IPS-15b (cell line): Measurements from ENCODE around the gene PTPRM.

Source experiments
- H3K27me3 ChIP-seq: one replicate; pipeline ENCODE4 v1.6.1; 2013; ENCODE audit warnings: low read length; ENCODE audit not compliant: control insufficient read depth, insufficient read depth
- H3K36me3 ChIP-seq: one replicate; pipeline ENCODE4 v1.6.1; 2013; ENCODE audit warnings: low read length; ENCODE audit not compliant: control insufficient read depth, insufficient read depth
- H3K4me1 ChIP-seq: one replicate; pipeline ENCODE4 v1.6.1; 2013; ENCODE audit warnings: mild to moderate bottlenecking, low read length; ENCODE audit not compliant: control insufficient read depth, insufficient read depth
- H3K4me3 ChIP-seq: one replicate; pipeline ENCODE4 v1.5.1; 2013; ENCODE audit warnings: low read depth, low read length
- H3K9ac ChIP-seq: one replicate; pipeline ENCODE4 v1.6.1; 2013; ENCODE audit warnings: low read depth, mild to moderate bottlenecking, low read length
- H3K9me3 ChIP-seq: one replicate; pipeline ENCODE4 v1.6.1; 2013; ENCODE audit warnings: mild to moderate bottlenecking, low read length; ENCODE audit not compliant: control insufficient read depth, insufficient read depth

The PTPRM gene

DNA sequence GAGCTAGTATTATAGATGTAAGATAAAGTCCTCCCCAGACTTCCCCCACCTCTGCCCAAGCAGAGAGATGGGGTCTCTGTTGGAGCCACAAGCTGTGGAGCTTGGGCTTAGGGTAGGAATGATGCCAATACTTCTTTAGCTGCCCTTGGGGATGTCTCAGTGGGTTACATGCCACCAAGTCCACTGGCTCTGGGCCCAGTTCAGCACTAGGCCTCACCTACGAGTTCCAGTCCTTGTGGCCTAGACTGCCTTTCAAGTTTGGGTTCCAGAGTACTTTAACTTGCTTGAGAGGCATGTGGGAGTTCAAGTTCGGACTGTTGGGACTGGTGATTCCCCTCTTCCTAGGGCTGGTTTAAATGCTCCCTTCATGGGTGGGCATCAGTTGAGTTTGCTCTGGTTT, 272.4 kb downstream of the PTPRM start:
- Histone ChIP-seq H3K36me3 (no peaks in the 10 kb centered on the region), H3K27me3 (no peaks in the 10 kb centered on the region), H3K4me3 (no peak overlapping the region), H3K9ac (no peak overlapping the region), H3K4me1 (no peaks in the 10 kb centered on the region), H3K9me3 (peaks cover 5% of the 10 kb centered on the region)

DNA sequence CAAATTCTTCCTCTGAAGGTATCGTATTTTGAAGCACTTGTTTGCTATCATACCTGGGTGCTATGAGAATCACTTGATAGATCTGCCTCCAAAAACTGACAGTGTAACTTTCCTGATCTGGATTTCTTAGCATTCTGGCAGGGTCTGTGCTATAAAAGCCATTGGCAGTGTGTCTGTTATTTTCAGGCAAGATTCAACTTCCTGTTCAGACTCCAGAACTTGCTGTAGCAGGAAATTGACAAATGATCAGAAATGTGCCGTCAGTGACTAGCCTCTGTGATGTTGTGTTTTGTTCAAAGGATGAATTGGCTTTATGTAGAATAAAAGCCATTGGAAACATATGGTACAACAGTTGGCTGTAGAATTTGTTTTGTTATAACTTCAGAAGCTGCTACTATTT, 273.3 kb downstream of the PTPRM start:
- no peak overlapping the region for H3K9ac ChIP-seq
- H3K4me3 ChIP-seq, result no peak overlapping the region
- H3K36me3 ChIP-seq, result no peaks in the 10 kb centered on the region
- H3K9me3 ChIP-seq, result peaks cover 6% of the 10 kb centered on the region
- H3K27me3 ChIP-seq, result no peaks in the 10 kb centered on the region
- no peaks in the 10 kb centered on the region for H3K4me1 ChIP-seq

DNA sequence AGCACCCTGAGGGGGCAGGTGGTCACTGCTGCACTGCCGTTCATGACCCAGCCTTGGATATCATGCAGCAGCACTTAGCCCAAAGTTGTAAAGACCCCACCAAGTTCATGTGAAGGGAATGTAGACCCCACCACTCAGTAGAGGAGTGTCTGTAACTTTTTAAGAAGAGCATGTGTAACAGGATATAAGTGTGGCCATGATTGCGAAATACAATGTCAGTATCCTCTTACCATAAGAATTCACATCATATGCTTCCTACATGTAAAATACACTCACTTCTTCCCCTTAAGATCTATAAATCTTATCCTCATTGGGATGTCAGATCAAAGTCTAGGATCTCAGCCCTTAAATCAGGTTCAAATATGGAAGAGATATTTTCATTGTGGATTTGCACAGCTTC, 276.9 kb downstream of the PTPRM start:
- no peaks in the 10 kb centered on the region for H3K36me3 ChIP-seq
- no peaks in the 10 kb centered on the region for H3K4me1 ChIP-seq
- no peak overlapping the region for H3K4me3 ChIP-seq
- no peak overlapping the region for H3K9ac ChIP-seq
- peaks cover 6% of the 10 kb centered on the region for H3K9me3 ChIP-seq
- H3K27me3 ChIP-seq, result no peaks in the 10 kb centered on the region

DNA sequence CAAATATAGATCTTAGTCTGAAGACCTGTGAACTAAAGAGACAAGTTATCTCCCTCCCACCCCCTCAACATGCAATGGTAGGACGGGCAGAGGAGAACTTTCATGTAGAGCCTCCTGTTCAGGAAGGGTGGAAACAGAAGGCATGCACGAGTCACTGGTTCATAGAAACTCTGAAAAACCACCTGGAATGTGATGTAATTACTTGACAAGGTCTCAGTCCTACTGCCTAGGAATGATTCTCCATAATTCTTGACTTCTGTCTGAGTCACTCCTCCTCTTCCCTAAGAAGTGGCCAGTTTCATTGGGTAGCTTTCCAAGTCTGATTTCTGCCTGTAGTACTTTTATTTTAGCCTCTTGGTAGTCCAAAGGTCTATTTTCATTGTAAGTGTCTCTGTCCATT, 277.3 kb downstream of the PTPRM start:
- Histone ChIP-seq H3K27me3 (no peaks in the 10 kb centered on the region), H3K9me3 (peaks cover 6% of the 10 kb centered on the region), H3K4me3 (no peak overlapping the region), H3K36me3 (no peaks in the 10 kb centered on the region), H3K4me1 (no peaks in the 10 kb centered on the region), H3K9ac (no peak overlapping the region)

GRCh38 chr18:7846335-7846734, 279.2 kb downstream of the PTPRM start:
- no peaks in the 10 kb centered on the region for H3K27me3 ChIP-seq
- peaks cover 6% of the 10 kb centered on the region for H3K9me3 ChIP-seq
- no peaks in the 10 kb centered on the region for H3K4me1 ChIP-seq
- H3K9ac ChIP-seq, result no peak overlapping the region
- H3K4me3 ChIP-seq, result no peak overlapping the region
- H3K36me3 ChIP-seq, result no peaks in the 10 kb centered on the region

DNA sequence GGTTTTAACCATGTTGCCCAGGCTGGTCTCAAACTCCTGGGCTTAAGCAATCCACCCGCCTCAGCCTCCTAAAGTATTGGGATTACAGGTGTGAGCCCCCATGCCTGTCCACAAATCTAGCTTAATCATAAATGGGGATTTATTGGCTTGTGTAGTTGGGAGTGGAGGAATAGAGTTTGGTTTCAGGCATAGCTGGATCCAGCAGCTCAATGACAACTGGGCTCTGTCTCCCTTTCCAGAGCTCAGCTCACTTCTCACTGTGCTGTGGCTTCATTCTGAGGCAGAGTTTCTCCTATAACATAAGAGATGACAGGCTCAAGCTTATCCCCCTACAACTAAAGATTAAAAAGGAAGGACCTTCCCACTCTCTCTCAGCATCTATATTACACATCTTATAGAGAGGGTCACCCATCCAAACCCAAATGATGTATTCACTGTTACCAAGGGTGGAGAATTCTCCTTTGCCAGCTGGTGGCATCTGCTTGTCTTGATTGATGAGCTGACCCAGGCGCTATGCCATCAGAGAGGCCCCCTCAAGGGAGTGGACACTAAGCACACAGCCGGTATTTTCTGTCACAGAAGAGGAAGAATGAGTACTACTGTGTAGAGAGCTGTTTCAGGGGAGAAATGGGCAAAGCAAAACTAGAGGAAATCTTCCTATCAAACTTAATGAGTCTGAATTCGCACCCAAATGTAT, 280.4 kb downstream of the PTPRM start:
- H3K4me1 ChIP-seq, result no peaks in the 10 kb centered on the region
- no peaks in the 10 kb centered on the region for H3K27me3 ChIP-seq
- peaks cover 6% of the 10 kb centered on the region for H3K9me3 ChIP-seq
- H3K4me3 ChIP-seq, result no peak overlapping the region
- no peak overlapping the region for H3K9ac ChIP-seq
- H3K36me3 ChIP-seq, result no peaks in the 10 kb centered on the region

DNA sequence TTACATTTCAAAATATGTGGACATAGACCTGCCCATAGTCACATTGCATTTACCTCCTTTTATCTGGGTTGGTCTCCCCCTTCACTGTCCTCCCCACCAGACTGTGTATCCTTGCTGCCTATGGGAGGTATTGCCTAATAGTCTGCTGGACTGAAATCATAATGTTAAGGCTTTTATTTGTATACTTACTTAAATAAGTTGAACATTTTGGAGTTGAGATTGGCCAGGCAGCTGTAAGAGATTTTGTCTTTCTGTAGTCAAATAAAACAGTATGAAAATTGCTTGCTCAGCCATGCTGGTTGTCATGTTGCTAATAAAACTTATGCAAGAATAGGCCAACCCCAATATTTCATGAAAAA, 280.9 kb downstream of the PTPRM start:
- Histone ChIP-seq H3K27me3 (no peaks in the 10 kb centered on the region), H3K9me3 (peaks cover 6% of the 10 kb centered on the region), H3K9ac (no peak overlapping the region), H3K4me3 (no peak overlapping the region), H3K36me3 (no peaks in the 10 kb centered on the region), H3K4me1 (no peaks in the 10 kb centered on the region)

GRCh38 chr18:7850446-7850845, 283.3 kb downstream of the PTPRM start:
- no peak overlapping the region for H3K4me3 ChIP-seq
- no peaks in the 10 kb centered on the region for H3K4me1 ChIP-seq
- H3K9ac ChIP-seq, result no peak overlapping the region
- no peaks in the 10 kb centered on the region for H3K27me3 ChIP-seq
- no peaks in the 10 kb centered on the region for H3K9me3 ChIP-seq
- H3K36me3 ChIP-seq, result no peaks in the 10 kb centered on the region

DNA sequence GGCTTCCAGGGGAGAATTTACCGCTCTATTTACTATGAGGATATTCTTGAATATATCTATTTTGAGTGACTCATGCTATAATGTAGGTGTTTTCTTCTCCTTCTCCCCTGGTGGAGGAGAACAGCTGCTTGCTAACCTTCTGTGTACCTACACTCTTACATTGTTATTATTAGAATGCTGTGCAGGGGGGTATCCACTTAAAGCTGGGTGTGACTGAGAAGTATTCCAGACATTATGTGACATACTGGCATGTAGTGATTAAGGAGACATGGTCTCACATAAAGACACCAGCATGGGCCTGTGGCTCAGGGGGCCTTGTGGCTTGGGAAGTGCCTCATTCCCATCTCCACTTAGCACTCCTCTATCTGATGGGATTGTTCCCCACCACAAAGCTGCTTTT, 287.9 kb downstream of the PTPRM start:
- no peaks in the 10 kb centered on the region for H3K4me1 ChIP-seq

DNA sequence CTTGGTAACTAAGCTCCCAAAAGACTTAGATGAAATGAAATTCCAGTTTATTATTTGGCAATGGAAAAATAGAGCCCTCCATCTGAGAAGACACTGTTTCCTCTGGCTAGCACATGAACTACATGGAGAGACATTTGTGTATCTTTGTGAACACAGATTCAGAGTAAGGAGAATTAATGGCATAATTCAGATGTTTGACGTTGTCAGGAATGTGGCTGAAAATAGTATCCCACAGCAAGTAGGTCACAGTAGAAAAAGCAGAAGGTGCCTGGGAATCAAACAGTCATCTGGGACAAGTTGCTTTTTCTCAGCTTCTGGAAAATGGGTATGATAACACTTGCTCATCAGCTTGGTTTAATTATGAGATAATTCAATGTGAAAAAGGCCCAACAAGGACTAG, 288.6 kb downstream of the PTPRM start:
- no peak overlapping the region for H3K4me3 ChIP-seq
- H3K9me3 ChIP-seq, result no peaks in the 10 kb centered on the region
- H3K36me3 ChIP-seq, result no peaks in the 10 kb centered on the region
- H3K9ac ChIP-seq, result no peak overlapping the region
- H3K4me1 ChIP-seq, result no peaks in the 10 kb centered on the region
- H3K27me3 ChIP-seq, result no peaks in the 10 kb centered on the region

More for the DNA sequence above, 287.9 kb downstream of the PTPRM start:
- Histone ChIP-seq H3K4me3 (no peak overlapping the region), H3K36me3 (no peaks in the 10 kb centered on the region), H3K9ac (no peak overlapping the region), H3K9me3 (no peaks in the 10 kb centered on the region), H3K27me3 (no peaks in the 10 kb centered on the region)

DNA sequence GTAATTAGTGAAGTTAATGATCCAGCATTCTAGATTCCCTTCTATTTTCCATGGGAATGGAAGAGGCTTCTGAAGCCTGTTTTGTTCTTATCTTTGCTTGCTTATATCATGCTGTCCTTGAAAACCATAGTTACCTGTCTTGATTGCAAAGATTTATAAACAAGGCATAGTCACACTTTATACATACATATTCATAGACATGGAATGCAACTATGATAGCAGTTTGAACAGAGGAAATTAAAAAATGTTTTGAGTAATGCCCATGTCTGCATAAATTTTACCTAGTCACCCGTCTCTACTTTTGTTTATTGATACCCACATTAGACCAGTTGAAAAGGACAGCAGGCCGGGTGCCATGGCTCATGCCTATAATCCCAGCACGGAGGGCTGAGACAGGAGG, 289.0 kb downstream of the PTPRM start:
- Histone ChIP-seq H3K4me1 (no peaks in the 10 kb centered on the region), H3K4me3 (no peak overlapping the region), H3K27me3 (no peaks in the 10 kb centered on the region), H3K9ac (no peak overlapping the region), H3K36me3 (no peaks in the 10 kb centered on the region), H3K9me3 (no peaks in the 10 kb centered on the region)

- no peaks in the 10 kb centered on the region for H3K4me1 ChIP-seq
- H3K36me3 ChIP-seq, result no peaks in the 10 kb centered on the region
- H3K27me3 ChIP-seq, result no peaks in the 10 kb centered on the region
- no peak overlapping the region for H3K9ac ChIP-seq
- no peaks in the 10 kb centered on the region for H3K9me3 ChIP-seq
- no peak overlapping the region for H3K4me3 ChIP-seq
These were observed 289.6 kb downstream of the PTPRM start for GRCh38 chr18:7856733-7857132.
